ENCODE results near the gene ADAMTSL3.

GRCh38 chr15:83871808-83872559 lies 218.1 kb downstream of the ADAMTSL3 start:
- TF ChIP-seq CTCF (IDR thresholded peaks at IDR 0.05; ENCODE audit: low read depth, low read length, missing input control) = no peak
- TF ChIP-seq YY1 (IDR thresholded peaks at IDR 0.05) = no peak
- TF ChIP-seq, protein P1, sequence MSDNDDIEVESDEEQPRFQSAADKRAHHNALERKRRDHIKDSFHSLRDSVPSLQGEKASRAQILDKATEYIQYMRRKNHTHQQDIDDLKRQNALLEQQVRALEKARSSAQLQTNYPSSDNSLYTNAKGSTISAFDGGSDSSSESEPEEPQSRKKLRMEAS (IDR thresholded peaks at IDR 0.05) = no peak
- TF ChIP-seq ATF3 (IDR thresholded peaks at IDR 0.05) = no peak
- TF ChIP-seq GABPA (IDR thresholded peaks at IDR 0.05 in 1 of 2, conservative IDR thresholded peaks at IDR 0.05 in 1 of 2) = no peak
- TF ChIP-seq TAF1 (conservative IDR thresholded peaks at IDR 0.05) = no peak
- TF ChIP-seq FOXA1 (IDR thresholded peaks at IDR 0.05) = no peak
- no peak for TF ChIP-seq RXRA (IDR thresholded peaks at IDR 0.05)
- no peak for TF ChIP-seq SP1 (IDR thresholded peaks at IDR 0.05)
- TF ChIP-seq REST (IDR thresholded peaks at IDR 0.05) = no peak
- no peak for TF ChIP-seq JUND (IDR thresholded peaks at IDR 0.05)
- no peak for TF ChIP-seq EGR1 (IDR thresholded peaks at IDR 0.05; ENCODE audit: low read depth in 2 of 2)
- TF ChIP-seq RAD21 (IDR thresholded peaks at IDR 0.05) = no peak
- TF ChIP-seq ZBTB33 (IDR thresholded peaks at IDR 0.05) = no peak
